ENCODE data around the gene DUSP3.

Gene DUSP3

DNA sequence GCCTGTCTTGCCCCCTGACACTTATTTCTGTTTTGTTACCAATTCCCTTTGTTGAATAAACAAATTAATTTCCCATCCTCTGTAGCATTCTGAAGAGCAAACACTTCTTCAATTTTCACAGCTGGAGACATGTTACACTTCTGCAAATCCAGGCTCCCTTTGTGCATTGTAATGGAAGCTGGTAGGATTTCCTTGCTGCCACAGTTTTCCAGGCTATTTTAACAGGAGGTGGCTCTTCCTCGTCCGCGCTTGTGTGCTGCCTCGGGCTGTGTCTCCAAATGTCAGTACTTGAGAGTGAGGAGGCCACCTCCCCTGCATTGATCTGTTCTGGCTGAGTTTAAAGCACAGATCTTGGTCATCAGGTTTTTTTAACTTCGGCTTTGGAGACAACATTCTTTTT lies 60.2 kb downstream of the DUSP3 start:
- TF ChIP-seq GATA2 (IDR thresholded peaks at IDR 0.05; ENCODE audit: low read depth, low read length), result no peak
- TF ChIP-seq GATA3 (IDR thresholded peaks at IDR 0.05; ENCODE audit: low read depth, low read length), result no peak

DNA sequence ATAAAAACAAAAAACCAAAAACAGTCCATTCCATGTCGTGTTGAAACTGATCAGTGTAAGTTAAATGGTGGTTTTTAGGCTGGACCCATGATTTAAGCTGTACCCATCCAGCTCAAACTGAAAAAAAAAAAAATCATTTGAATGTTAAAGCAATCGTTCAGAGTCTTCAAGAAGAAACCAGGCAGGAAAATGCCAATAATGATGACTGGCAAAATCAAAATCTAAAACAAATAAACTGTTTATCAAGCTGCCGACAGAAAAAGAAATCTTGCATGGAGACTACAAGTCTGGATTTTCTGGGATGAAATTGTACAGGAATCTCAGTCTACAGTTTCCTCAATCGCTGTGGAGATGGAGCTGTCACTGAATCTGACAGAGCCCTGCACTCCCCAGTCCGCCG lies 60.9 kb downstream of the DUSP3 start:
- no peak for TF ChIP-seq GATA3 (IDR thresholded peaks at IDR 0.05; ENCODE audit: low read depth, low read length)
- no peak for TF ChIP-seq GATA2 (IDR thresholded peaks at IDR 0.05; ENCODE audit: low read depth, low read length)
